Erythroblast (primary cell): ENCODE measurements around the gene DENND4A.
"Not testable (repeated sequence)": the region's sequence is repeated elsewhere in the genome, so short reads cannot be mapped to it uniquely, and the experiment has no call there.

Source experiments
- DNase-seq, 2 experiments: peaks; one replicate each; lab custom pipeline; 2025; lab: John Stamatoyannopoulos, UW
- GATA1 ChIP-seq: IDR thresholded peaks from 2 replicates; pipeline ENCODE4 v1.6.1; 2011; ENCODE audit warnings: low read depth, mild to moderate bottlenecking, control low read depth, low read length, moderate library complexity
- POLR2A ChIP-seq: IDR thresholded peaks from 2 replicates; pipeline ENCODE4 v1.6.1; 2011; ENCODE audit warnings: mild to moderate bottlenecking, low read length

DENND4A gene

DNA sequence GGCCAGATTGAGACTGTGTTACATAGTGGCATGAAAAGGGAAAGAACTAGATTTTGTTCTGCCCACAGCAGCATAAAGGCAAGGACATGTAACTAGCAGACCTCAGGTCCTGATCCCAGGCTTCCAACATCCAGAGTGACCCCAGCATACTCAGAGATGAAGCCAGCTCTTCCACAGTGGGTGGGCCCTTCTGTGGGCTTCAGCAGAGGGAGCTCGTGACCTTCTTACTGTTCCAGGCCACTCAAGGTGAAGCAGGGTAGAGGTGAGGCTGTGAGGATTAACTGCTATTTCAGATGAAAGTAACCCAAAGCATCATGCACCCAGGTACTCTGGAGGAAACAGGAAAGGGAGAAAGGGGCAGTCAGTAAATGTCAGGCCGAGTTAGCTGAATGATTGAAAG lies 171.3 kb downstream of the DENND4A start:
- no peak for DNase-seq
- TF ChIP-seq GATA1 (no peak), POLR2A (no peak)

GRCh38 chr15:65619626-65620290 lies 172.3 kb downstream of the DENND4A start:
- TF ChIP-seq POLR2A (no peak), GATA1 (no peak)
- DNase-seq, result peak; percentile 44 to 78

DNA sequence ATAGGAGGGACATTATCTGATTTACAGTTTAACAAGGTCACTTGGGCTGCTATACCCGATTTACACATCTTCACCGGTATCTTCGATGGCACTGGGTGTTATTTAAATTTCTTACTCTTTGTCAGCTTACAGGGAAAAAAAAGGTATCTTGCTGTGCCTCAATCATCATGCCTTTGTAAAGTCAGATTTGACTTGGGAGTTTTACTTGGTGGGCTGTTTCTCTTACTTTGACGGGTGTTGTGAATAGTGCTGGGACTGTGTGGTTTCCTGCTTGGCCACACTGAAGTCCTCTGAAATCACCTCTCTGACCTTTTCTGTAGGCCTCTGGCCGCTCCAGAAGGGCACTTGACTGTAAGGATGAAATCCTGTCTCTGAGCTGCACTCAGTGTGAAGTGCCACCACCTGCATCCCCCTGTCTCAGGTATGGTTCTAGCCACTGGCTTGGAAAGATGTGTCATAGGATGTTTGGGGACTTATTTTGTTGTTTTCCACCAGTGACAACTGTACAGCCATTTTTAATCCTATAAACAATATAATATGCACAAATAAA lies 173.5 kb downstream of the DENND4A start:
- no peak for TF ChIP-seq POLR2A
- TF ChIP-seq GATA1, result no peak
- no peak for DNase-seq

DNA sequence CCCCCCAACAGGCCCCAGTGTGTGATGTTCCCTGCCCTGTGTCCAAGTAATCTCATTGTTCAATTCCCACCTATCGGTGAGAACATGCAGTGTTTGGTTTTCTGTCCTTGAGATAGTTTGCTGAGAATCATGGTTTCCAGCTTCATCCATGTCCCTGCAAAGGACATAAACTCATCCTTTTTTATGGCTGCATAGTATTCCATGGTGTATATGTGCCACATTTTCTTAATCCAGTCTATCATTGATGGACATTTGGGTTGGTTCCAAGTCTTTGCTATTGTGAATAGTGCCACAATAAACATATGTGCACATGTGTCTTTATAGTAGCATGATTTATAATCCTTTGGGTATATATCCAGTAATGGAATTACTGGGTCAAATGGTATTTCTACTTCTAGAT lies 176.2 kb downstream of the DENND4A start:
- not testable (repeated sequence) for DNase-seq

GRCh38 chr15:65612949-65613744 lies 178.9 kb downstream of the DENND4A start:
- TF ChIP-seq POLR2A (no peak), GATA1 (no peak)
- no peak for DNase-seq

DNA sequence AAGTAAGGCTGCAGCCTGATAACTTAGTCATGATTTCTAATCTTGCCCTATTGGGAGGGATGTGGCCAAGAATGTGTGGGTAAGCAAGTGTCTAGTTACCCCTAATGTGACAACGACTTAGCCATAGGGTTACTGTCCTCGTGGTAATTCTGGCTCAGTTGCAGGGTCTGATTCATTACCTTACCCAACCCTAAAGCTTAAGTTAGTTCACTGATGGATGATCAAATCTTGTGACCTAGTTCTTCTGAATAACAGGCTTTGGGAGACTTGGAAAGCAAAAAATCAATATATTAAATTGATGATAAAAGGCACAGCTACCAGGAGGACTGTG lies 179.5 kb downstream of the DENND4A start:
- DNase-seq, result no peak
- TF ChIP-seq GATA1, result no peak
- no peak for TF ChIP-seq POLR2A

GRCh38 chr15:65611888-65612615 lies 180.0 kb downstream of the DENND4A start:
- no peak for DNase-seq
- TF ChIP-seq POLR2A (no peak), GATA1 (no peak)

- peak; percentile 96 for DNase-seq
- peak; percentile 93 for TF ChIP-seq POLR2A
- no peak for TF ChIP-seq GATA1
Observed at GRCh38 chr15:65610871-65611718, 181.0 kb downstream of the DENND4A start, which contains the start of gene INTS14. INTS14 (minus strand) TSS chr15:65611131; CDS start chr15:65607380, 3,751 bp downstream.
